H1 (cell line): ENCODE results near the gene SIPA1L3. TPM values are rescaled to one million over a fixed set of nuclear protein-coding genes. Genes with fewer than 3 reads are reported as not detected.

Source experiments
- CTCF ChIA-PET: fragments of 300-600 bp; sonication (Branson Sonifier 250); formaldehyde crosslinking; loops from one replicate; lab custom pipeline; 2021; ENCODE audit not compliant: partially characterized antibody; lab: Charles Lee
- POLR2A ChIA-PET: fragments of 300-600 bp; sonication (Branson Sonifier 250); formaldehyde crosslinking; loops from one replicate; lab custom pipeline; 2021; ENCODE audit warnings: inconsistent platforms; ENCODE audit not compliant: partially characterized antibody; lab: Charles Lee
- DNase-seq, 2 experiments: peaks; one replicate each; pipeline versions ENCODE4 v3.0.0 to v3.0.0-alpha.2; 2010 to 2022; ENCODE audit warnings: low spot score in 2 of 2, low read depth in 1 of 2, mixed read lengths in 1 of 2
- FAIRE-seq: peaks from 2 replicates; lab custom pipeline; 2011; peaks lifted over from hg19 to GRCh38; lab: Jason Lieb, UNC
- H2AFZ ChIP-seq: 2 replicates; pipeline ENCODE4 v1.8.1; 2012; ENCODE audit warnings: low read length, inconsistent platforms
- H2AK5ac ChIP-seq: 2 replicates; pipeline ENCODE4 v1.6.1; 2013; ENCODE audit warnings: low read depth, low read length
- H2BK120ac ChIP-seq: replicated peaks from 2 replicates; pipeline ENCODE3; 2013; ENCODE audit warnings: low read depth, low read length, inconsistent platforms
- H2BK12ac ChIP-seq: 2 replicates; pipeline ENCODE4 v1.6.1; 2013; ENCODE audit warnings: low read depth, low read length
- H2BK15ac ChIP-seq: 2 replicates; pipeline ENCODE4 v1.6.1; 2013; ENCODE audit warnings: low read length
- H2BK20ac ChIP-seq: 2 replicates; pipeline ENCODE4 v1.6.1; 2013; ENCODE audit warnings: low read length
- H2BK5ac ChIP-seq: 2 replicates; pipeline ENCODE4 v1.6.1; 2013; ENCODE audit warnings: low read depth, low read length
- H3K14ac ChIP-seq: 2 replicates; pipeline ENCODE4 v1.6.1; 2013; ENCODE audit warnings: inconsistent platforms; ENCODE audit not compliant: insufficient read length
- H3K18ac ChIP-seq: 2 replicates; pipeline ENCODE4 v1.6.1; 2013; ENCODE audit warnings: low read length; ENCODE audit errors: extremely low read depth
- H3K23ac ChIP-seq: 2 replicates; pipeline ENCODE4 v1.6.1; 2013; ENCODE audit warnings: inconsistent platforms; ENCODE audit not compliant: insufficient read length
- H3K23me2 ChIP-seq: 2 replicates; pipeline ENCODE4 v1.6.1; 2013; ENCODE audit warnings: low read depth, low read length
- H3K27ac ChIP-seq: 2 replicates; pipeline ENCODE4 v1.6.1; 2011; ENCODE audit warnings: low read depth, low read length, inconsistent platforms
- H3K27me3 ChIP-seq, 4 experiments: replicated peaks in 1 of 4; 1 replicate in 1 of 4; 2 replicates in 3 of 4; pipeline versions ENCODE4 v1.6.1 to v1.8.1; 2011 to 2013; ENCODE audit warnings: low read length in 3 of 4, mild to moderate bottlenecking in 3 of 4, inconsistent platforms in 2 of 4, mixed read lengths in 2 of 4, moderate library complexity in 1 of 4; ENCODE audit not compliant: control insufficient read depth in 3 of 4, insufficient read depth in 3 of 4; ENCODE audit errors: extremely low read depth in 1 of 4
- H3K36me3 ChIP-seq, 4 experiments: 2 replicates each; pipeline versions ENCODE4 v1.6.1 to v1.8.1; 2011 to 2013; ENCODE audit warnings: mild to moderate bottlenecking in 4 of 4, low read length in 3 of 4, moderate library complexity in 2 of 4, control low read depth in 1 of 4, inconsistent platforms in 1 of 4; ENCODE audit not compliant: insufficient read depth in 4 of 4, control insufficient read depth in 2 of 4
- H3K4ac ChIP-seq: replicated peaks from 2 replicates; pipeline ENCODE3; 2013; ENCODE audit warnings: low read length, low read depth, mixed read lengths, inconsistent platforms; ENCODE audit not compliant: insufficient read length
- H3K4me1 ChIP-seq, 4 experiments: replicated peaks in 1 of 4; 1 replicate in 1 of 4; 2 replicates in 3 of 4; pipeline versions ENCODE4 v1.6.1 to v1.8.1; 2011 to 2013; ENCODE audit warnings: low read length in 3 of 4, inconsistent platforms in 2 of 4, mixed read lengths in 1 of 4; ENCODE audit not compliant: insufficient read depth in 4 of 4, control insufficient read depth in 3 of 4
- H3K4me2 ChIP-seq, 2 experiments: 2 replicates each; pipeline versions ENCODE4 v1.6.1 to v1.8.1; 2011 to 2013; ENCODE audit warnings: low read depth in 2 of 2, low read length in 2 of 2, control low read depth in 1 of 2, inconsistent platforms in 1 of 2, mild to moderate bottlenecking in 1 of 2; ENCODE audit not compliant: insufficient read depth in 1 of 2
- H3K4me3 ChIP-seq, 4 experiments: fragments of 200-600, 300-600 bp in 1 of 4; sonication (generic), shearing (Covaris generic), sonication (Bioruptor Twin) in 1 of 4; 2 replicates each; pipeline versions ENCODE4 v1.5.1 to v1.8.1; 2011 to 2016; ENCODE audit warnings: low read length in 4 of 4, low read depth in 3 of 4, control low read depth in 2 of 4, inconsistent platforms in 2 of 4, mild to moderate bottlenecking in 2 of 4, mixed read lengths in 1 of 4, moderate library complexity in 1 of 4; ENCODE audit not compliant: insufficient read depth in 2 of 4; ENCODE audit errors: extremely low read depth in 1 of 4
- H3K56ac ChIP-seq: replicated peaks from 2 replicates; pipeline ENCODE3; 2013; ENCODE audit warnings: low read depth, mild to moderate bottlenecking, mixed read lengths, low read length, inconsistent platforms; ENCODE audit not compliant: insufficient read length
- H3K79me1 ChIP-seq: 2 replicates; pipeline ENCODE4 v1.6.1; 2013; ENCODE audit warnings: low read depth, low read length, control low read depth
- H3K79me2 ChIP-seq, 2 experiments: 2 replicates each; pipeline versions ENCODE4 v1.6.1 to v1.8.1; 2012 to 2013; ENCODE audit warnings: low read length in 2 of 2, mild to moderate bottlenecking in 2 of 2, inconsistent platforms in 1 of 2; ENCODE audit not compliant: insufficient read depth in 2 of 2, control insufficient read depth in 1 of 2
- H3K9ac ChIP-seq, 4 experiments: replicated peaks in 1 of 4; 1 replicate in 1 of 4; 2 replicates in 3 of 4; pipeline versions ENCODE4 v1.6.1 to v1.8.1; 2011 to 2013; ENCODE audit warnings: low read depth in 3 of 4, low read length in 3 of 4, control low read depth in 2 of 4, mild to moderate bottlenecking in 2 of 4, moderate library complexity in 2 of 4, inconsistent platforms in 1 of 4; ENCODE audit errors: extremely low read depth in 1 of 4
- H3K9me3 ChIP-seq, 2 experiments: 2 replicates each; pipeline versions ENCODE4 v1.6.1 to v1.8.1; 2012 to 2013; ENCODE audit warnings: mild to moderate bottlenecking in 2 of 2, moderate library complexity in 2 of 2, control low read depth in 1 of 2, inconsistent platforms in 1 of 2, low read depth in 1 of 2, low read length in 1 of 2, mixed read lengths in 1 of 2; ENCODE audit not compliant: insufficient read depth in 2 of 2
- H4K20me1 ChIP-seq, 2 experiments: replicated peaks in 1 of 2; 2 replicates each; pipeline versions ENCODE3 to v1.8.1; 2011 to 2013; ENCODE audit warnings: inconsistent platforms in 2 of 2, low read length in 2 of 2, mild to moderate bottlenecking in 1 of 2; ENCODE audit not compliant: insufficient read depth in 2 of 2, control insufficient read depth in 1 of 2
- H4K5ac ChIP-seq: 2 replicates; pipeline ENCODE4 v1.6.1; 2013; ENCODE audit warnings: low read length, low read depth, mixed read lengths, inconsistent platforms; ENCODE audit not compliant: insufficient read length
- H4K8ac ChIP-seq: 2 replicates; pipeline ENCODE4 v1.8.0; 2013; ENCODE audit warnings: mild to moderate bottlenecking, moderate library complexity, low read length, inconsistent platforms; ENCODE audit not compliant: insufficient read depth; ENCODE audit errors: extremely low read depth
- H4K91ac ChIP-seq: replicated peaks from 2 replicates; pipeline ENCODE3; 2013; ENCODE audit warnings: low read length, mixed read lengths, inconsistent platforms; ENCODE audit not compliant: insufficient read length
- BACH1 ChIP-seq: IDR thresholded peaks from 2 replicates; pipeline ENCODE4 v1.6.1; 2012; ENCODE audit warnings: low read length, improper control_type of control experiment
- BRCA1 ChIP-seq: IDR thresholded peaks from 2 replicates; pipeline ENCODE4 v1.6.1; 2012; ENCODE audit warnings: low read depth, low read length, improper control_type of control experiment
- EP300 ChIP-seq, 2 experiments: IDR thresholded peaks; 1 replicate in 1 of 2; 2 replicates in 1 of 2; pipeline ENCODE4 v1.6.1; 2011 to 2012; ENCODE audit warnings: low read depth in 2 of 2, low read length in 2 of 2, mild to moderate bottlenecking in 2 of 2, borderline replicate concordance in 1 of 2, inconsistent platforms in 1 of 2, moderate library complexity in 1 of 2
- GABPA ChIP-seq: IDR thresholded peaks from 2 replicates; pipeline ENCODE4 v1.6.1; 2011; ENCODE audit warnings: mild to moderate bottlenecking, low read length, moderate library complexity, borderline replicate concordance; ENCODE audit not compliant: insufficient read depth
- SP2 ChIP-seq: IDR thresholded peaks from 2 replicates; pipeline ENCODE4 v1.6.1; 2012; ENCODE audit warnings: mild to moderate bottlenecking, low read length, inconsistent platforms
- ZNF274 ChIP-seq: IDR thresholded peaks from 2 replicates; pipeline ENCODE4 v1.7.0; 2012; ENCODE audit warnings: low read length, borderline replicate concordance; ENCODE audit errors: extremely low read depth
- WGBS, 2 experiments: shearing (Covaris generic) in 1 of 2; methylation state at CpG; one replicate each; pipeline versions ENCODE4 v1.1.6 to v1.1.7; 2013 to 2015; ENCODE audit warnings: low lambda C conversion rate in 2 of 2, mixed read lengths in 2 of 2, inconsistent platforms in 1 of 2, low coverage in 1 of 2, missing lambda C conversion rate in 1 of 2; ENCODE audit not compliant: insufficient replicate concordance in 2 of 2, insufficient coverage in 1 of 2, insufficient read length in 1 of 2; ENCODE audit errors: extremely low coverage in 1 of 2, missing lambda C conversion rate in 1 of 2; 5-methylcytosine and 5-hydroxymethylcytosine counted together
- polyA plus RNA-seq, 7 experiments: library from polyadenylated mRNA; depleted of rRNA in 3 of 7; stranded (reverse) in 5 of 7; unstranded in 2 of 7; fragments of >200 nt in 5 of 7; fragments of 200-250 nt in 2 of 7; gene quantifications; 1 replicate in 5 of 7; 2 replicates in 1 of 7; 4 replicates in 1 of 7; pipeline versions ENCODE4 v1.2.1 to v1.2.3, GENCODE V29; 2011 to 2013; ENCODE audit warnings: missing spikeins in 2 of 7, mixed read lengths in 2 of 7
- total RNA-seq: library from RNA; stranded (reverse); fragmentation: NEBNext Ultra II Directional; extraction: Animal tissue kit (Norgen Biotek cat#: 25700); gene quantifications from 2 replicates; pipeline ENCODE4 v1.2.1, GENCODE V29; 2021

Gene SIPA1L3
- total and polyA plus RNA-seq, 2 of the 8 experiments (the other 6 are each of a cell fraction or from before 2014, with no cell fraction given), result 15.0 to 54.9 TPM

GRCh38 chr19:38046254-38047048, 139.4 kb downstream of the SIPA1L3 start:
- Histone ChIP-seq H2BK5ac (peak overlapping the region; percentile 18; the same call in 1 of the 2 replicates), H2AFZ (no peak overlapping the region), H3K9ac (no peak overlapping the region)
- TF ChIP-seq ZNF274, result no peak
- TF ChIP-seq SP2, result no peak
- no peak for TF ChIP-seq EP300 (IDR thresholded peaks at IDR 0.05; ENCODE audit: borderline replicate concordance in 1 of 2, low read depth in 2 of 2, low read length in 2 of 2)
- no peak for TF ChIP-seq BACH1
- TF ChIP-seq BRCA1, result no peak
- no peak for TF ChIP-seq GABPA
- TF ChIP-seq, all 59 proteins: peak for 0
- Histone ChIP-seq H3K27ac (no peak overlapping the region), H4K91ac (no peak overlapping the region), H3K79me1 (peaks cover 9% of the 10 kb centered on the region), H4K5ac (no peak overlapping the region), H3K4ac (no peak overlapping the region), H3K9me3 (no peaks in the 10 kb centered on the region), H3K18ac (no peak overlapping the region), H4K8ac (no peak overlapping the region; the same call in 1 of the 2 replicates), H3K4me2 (no peak overlapping the region), H2BK12ac (peak overlapping the region; percentile 17; the same call in 1 of the 2 replicates), H4K20me1 (peaks cover 3 to 11% of the 10 kb centered on the region in 2 experiments), H3K27me3 (no peaks in the 10 kb centered on the region), H2BK20ac (no peak overlapping the region), H2AK5ac (no peak overlapping the region), H3K79me2 (peaks cover 0 to 28% of the 10 kb centered on the region in 2 experiments; a peak in 1 of 4 replicates), H3K36me3 (no peaks in the 10 kb centered on the region), H3K23ac (no peak overlapping the region), H2BK15ac (no peak overlapping the region), H3K56ac (peak overlapping the region; percentile 55), H3K23me2 (no peaks in the 10 kb centered on the region), H3K4me1 (peaks cover 14 to 34% (median 30%) of the 10 kb centered on the region in 4 experiments), H3K4me3 (no peak overlapping the region), H3K14ac (no peak overlapping the region), H2BK120ac (no peak overlapping the region)
- CTCF ChIA-PET, result interaction anchor here (0.6 to 2.3 kb wide), 12 partner anchors 9 to 144 kb away, joined by 3 to 7 read pairs (median 4); no protein-coding TSS in a partner anchor
- no peak for DNase-seq
- POLR2A ChIA-PET, result interaction anchor here (1.1 to 1.6 kb wide), 2 partner anchors 24 to 140 kb away, joined by 3 to 6 read pairs; partner anchors contain the start of genes SIPA1L3 and WDR87
- 85% methylated on average over 21 of the region's 21 CpGs; no CpG with 5 or more reads in 1 of the 2 experiments for whole genome bisulfite sequencing, 2 experiments
- no peak for FAIRE-seq
